IMR-90 (cell line): ENCODE results near the gene SLC15A1. TPM values are rescaled to one million over a fixed set of nuclear protein-coding genes. Genes with fewer than 3 reads are reported as not detected.

Experiments
- ATAC-seq: fragments of 200-7000 bp; cut with Tn5 transposase; 2 replicates; pipeline ENCODE4 v1.9.1; 2020; ENCODE audit warnings: low read depth, mild to moderate bottlenecking, moderate library complexity
- BruUV-seq: library from RNA; stranded (reverse); fragments of 400-500 nt; replicated peaks from 2 replicates; lab custom pipeline; 2021; lab: Mats Ljungman, UMichigan
- CTCF ChIA-PET: fragments of 300-600 bp; formaldehyde crosslinking; extraction: SDS; loops from one replicate; lab custom pipeline; 2021; ENCODE audit warnings: antibody characterized with exemption; lab: Yijun Ruan, JAX
- POLR2A ChIA-PET: fragments of 300-600 bp; sonication (Branson Sonifier 250); formaldehyde crosslinking; loops from one replicate; lab custom pipeline; 2022; ENCODE audit warnings: antibody characterized with exemption; ENCODE audit not compliant: unreplicated experiment; lab: Charles Lee
- DNase-seq: peaks from one replicate; pipeline ENCODE4 v3.0.0; 2013
- H2AFZ ChIP-seq: replicated peaks from 2 replicates; pipeline ENCODE3; 2013; ENCODE audit warnings: low read length, mild to moderate bottlenecking; ENCODE audit not compliant: poor library complexity
- H2AK5ac ChIP-seq: 2 replicates; pipeline ENCODE4 v1.6.1; 2013; ENCODE audit warnings: low read depth, low read length, inconsistent platforms
- H2AK9ac ChIP-seq: replicated peaks from 2 replicates; pipeline ENCODE3; 2013; ENCODE audit warnings: mild to moderate bottlenecking, low read depth, low read length, moderate library complexity; ENCODE audit not compliant: poor library complexity
- H2BK120ac ChIP-seq: 2 replicates; pipeline ENCODE4 v1.6.1; 2013; ENCODE audit warnings: low read depth, low read length, inconsistent platforms
- H2BK15ac ChIP-seq: 3 replicates; pipeline ENCODE4 v1.6.1; 2013; ENCODE audit warnings: low read depth, low read length, inconsistent platforms
- H2BK20ac ChIP-seq: 2 replicates; pipeline ENCODE4 v1.6.1; 2013; ENCODE audit warnings: low read depth, mild to moderate bottlenecking, inconsistent platforms, low read length, moderate library complexity
- H2BK5ac ChIP-seq: 2 replicates; pipeline ENCODE4 v1.6.1; 2013; ENCODE audit warnings: mild to moderate bottlenecking, low read depth, low read length, inconsistent platforms; ENCODE audit not compliant: poor library complexity, severe bottlenecking
- H3K14ac ChIP-seq: replicated peaks from 2 replicates; pipeline ENCODE4 v1.6.1; 2013; ENCODE audit warnings: low read depth, low read length, inconsistent platforms
- H3K18ac ChIP-seq: 2 replicates; pipeline ENCODE4 v1.6.1; 2013; ENCODE audit warnings: low read depth, low read length, control low read depth
- H3K23ac ChIP-seq: 2 replicates; pipeline ENCODE4 v1.6.1; 2013; ENCODE audit warnings: low read depth, low read length, inconsistent platforms
- H3K27ac ChIP-seq: 2 replicates; pipeline ENCODE4 v1.5.1; 2013; ENCODE audit warnings: mild to moderate bottlenecking, control low read depth, low read length; ENCODE audit not compliant: insufficient read depth
- H3K27me3 ChIP-seq: 2 replicates; pipeline ENCODE4 v1.6.1; 2013; ENCODE audit warnings: low read length; ENCODE audit not compliant: control insufficient read depth, insufficient read depth
- H3K36me3 ChIP-seq: 2 replicates; pipeline ENCODE4 v1.6.1; 2013; ENCODE audit warnings: low read length, mixed read lengths; ENCODE audit not compliant: control insufficient read depth, insufficient read depth
- H3K4ac ChIP-seq: 2 replicates; pipeline ENCODE4 v1.6.1; 2013; ENCODE audit warnings: low read depth, low read length, inconsistent platforms
- H3K4me1 ChIP-seq: 2 replicates; pipeline ENCODE4 v1.6.1; 2013; ENCODE audit warnings: low read length, mixed read lengths; ENCODE audit not compliant: control insufficient read depth, insufficient read depth
- H3K4me2 ChIP-seq: 2 replicates; pipeline ENCODE4 v1.6.1; 2013; ENCODE audit warnings: low read depth, mild to moderate bottlenecking, control low read depth, low read length, moderate library complexity
- H3K4me3 ChIP-seq: 2 replicates; pipeline ENCODE4 v1.5.1; 2013; ENCODE audit warnings: low read depth, mild to moderate bottlenecking, control low read depth, low read length, moderate library complexity; ENCODE audit not compliant: insufficient read depth
- H3K56ac ChIP-seq: 2 replicates; pipeline ENCODE4 v1.6.1; 2013; ENCODE audit warnings: low read length, inconsistent platforms; ENCODE audit not compliant: insufficient read depth; ENCODE audit errors: extremely low read depth
- H3K79me1 ChIP-seq, 2 experiments: 2 replicates each; pipeline ENCODE4 v1.6.1; 2013; ENCODE audit warnings: low read length in 2 of 2, inconsistent platforms in 1 of 2, low read depth in 1 of 2
- H3K9ac ChIP-seq: 2 replicates; pipeline ENCODE4 v1.6.1; 2013; ENCODE audit warnings: low read depth, low read length, control low read depth
- H3K9me1 ChIP-seq: 2 replicates; pipeline ENCODE4 v1.6.1; 2013; ENCODE audit warnings: low read length, inconsistent platforms; ENCODE audit not compliant: insufficient read depth
- H3K9me3 ChIP-seq: 2 replicates; pipeline ENCODE4 v1.6.1; 2013; ENCODE audit warnings: low read length; ENCODE audit not compliant: control insufficient read depth, insufficient read depth
- H4K20me1 ChIP-seq: 2 replicates; pipeline ENCODE4 v1.6.1; 2013; ENCODE audit warnings: low read length, inconsistent platforms; ENCODE audit not compliant: insufficient read depth
- H4K5ac ChIP-seq: 2 replicates; pipeline ENCODE4 v1.6.1; 2013; ENCODE audit warnings: mild to moderate bottlenecking, low read depth, low read length, control low read depth
- H4K8ac ChIP-seq, 2 experiments: 2 replicates each; pipeline ENCODE4 v1.6.1; 2013; ENCODE audit warnings: low read depth in 2 of 2, low read length in 2 of 2, control low read depth in 1 of 2, inconsistent platforms in 1 of 2
- H4K91ac ChIP-seq: 2 replicates; pipeline ENCODE4 v1.6.1; 2013; ENCODE audit warnings: low read depth, low read length, inconsistent platforms; ENCODE audit not compliant: insufficient read depth
- BHLHE40 ChIP-seq: fragments of 150-350 bp; IDR thresholded peaks from 2 replicates; pipeline ENCODE4 v1.6.1; 2016; ENCODE audit warnings: mild to moderate bottlenecking, low read depth, low read length
- CEBPB ChIP-seq: IDR thresholded peaks from 2 replicates; pipeline ENCODE4 v1.6.1; 2012; ENCODE audit warnings: low read depth, low read length, improper control_type of control experiment
- FOS ChIP-seq: fragments of 150-350 bp; IDR thresholded peaks from 2 replicates; pipeline ENCODE4 v1.6.1; 2016; ENCODE audit warnings: low read depth, low read length
- MAFK ChIP-seq: IDR thresholded peaks from 2 replicates; pipeline ENCODE4 v1.6.1; 2012; ENCODE audit warnings: low read depth, low read length, improper control_type of control experiment
- MAZ ChIP-seq: IDR thresholded peaks from 2 replicates; pipeline ENCODE4 v1.6.1; 2012; ENCODE audit warnings: low read depth, mild to moderate bottlenecking, low read length, improper control_type of control experiment, moderate library complexity, borderline replicate concordance
- NFE2L2 ChIP-seq: fragments of 150-350 bp; IDR thresholded peaks from 2 replicates; pipeline ENCODE4 v1.6.1; 2016; ENCODE audit warnings: low read depth, mild to moderate bottlenecking, low read length
- POLR2A ChIP-seq: IDR thresholded peaks from 2 replicates; pipeline ENCODE4 v1.6.1; 2012; ENCODE audit warnings: mild to moderate bottlenecking, low read depth, low read length
- RAD21 ChIP-seq: IDR thresholded peaks from 2 replicates; pipeline ENCODE4 v1.6.1; 2012; ENCODE audit warnings: low read length, improper control_type of control experiment
- SMC3 ChIP-seq: fragments of 150-350 bp; IDR thresholded peaks from 2 replicates; pipeline ENCODE4 v1.6.1; 2016; ENCODE audit warnings: low read depth, mild to moderate bottlenecking, antibody characterized with exemption, low read length, moderate library complexity
- WGBS, 2 experiments: methylation state at CpG; one replicate each; pipeline versions ENCODE4 v1.1.5 to v1.1.7; 2013; ENCODE audit warnings: missing lambda C conversion rate in 2 of 2; ENCODE audit not compliant: insufficient read length in 1 of 2; ENCODE audit errors: extremely low coverage in 2 of 2; 5-methylcytosine and 5-hydroxymethylcytosine counted together
- dilution Hi-C: fragments of 300-500 bp; cut with HindIII; formaldehyde crosslinking; loops from one replicate; pipeline ENCODE4 v1.14.3; 2018; ENCODE audit warnings: low sequenced_read_pairs; ENCODE audit not compliant: unreplicated experiment
- in situ Hi-C: fragments of 300-500 bp; cut with MboI; formaldehyde crosslinking; loops from 3 replicates; pipeline ENCODE4 v1.14.3; 2019; ENCODE audit warnings: low sequenced_read_pairs, inconsistent platforms, mixed read lengths
- intact Hi-C: fragments of 100-400 bp; cut with micrococcal nuclease; formaldehyde crosslinking; loops from 2 replicates; pipeline ENCODE4 v1.10.0; 2022
- polyA plus RNA-seq, 3 experiments: library from polyadenylated mRNA; depleted of rRNA; stranded (reverse); fragments of >200 nt; gene quantifications; 2 replicates each; pipeline ENCODE4 v1.2.3, GENCODE V29; 2012; ENCODE audit warnings: low replicate concordance in 1 of 3
- total RNA-seq: library from RNA; depleted of rRNA; stranded (reverse); fragments of >200 nt; gene quantifications from 2 replicates; pipeline ENCODE4 v1.2.3, GENCODE V29; 2012
- TF ChIP-seq, protein P1 (sequence below): fragments of 150-350 bp; IDR thresholded peaks from 2 replicates; pipeline ENCODE4 v1.6.1; 2016; ENCODE audit warnings: low read depth, mild to moderate bottlenecking, low read length, moderate library complexity, borderline replicate concordance
- TF ChIP-seq, protein P2 (sequence below): conservative IDR thresholded peaks from 2 replicates; pipeline ENCODE4 v1.5.1; 2012; ENCODE audit warnings: mild to moderate bottlenecking, low read depth, low read length, improper control_type of control experiment

SLC15A1 gene
- total and polyA plus RNA-seq, 2 of the 4 experiments (the other 2 are of a cell fraction): not detected

DNA sequence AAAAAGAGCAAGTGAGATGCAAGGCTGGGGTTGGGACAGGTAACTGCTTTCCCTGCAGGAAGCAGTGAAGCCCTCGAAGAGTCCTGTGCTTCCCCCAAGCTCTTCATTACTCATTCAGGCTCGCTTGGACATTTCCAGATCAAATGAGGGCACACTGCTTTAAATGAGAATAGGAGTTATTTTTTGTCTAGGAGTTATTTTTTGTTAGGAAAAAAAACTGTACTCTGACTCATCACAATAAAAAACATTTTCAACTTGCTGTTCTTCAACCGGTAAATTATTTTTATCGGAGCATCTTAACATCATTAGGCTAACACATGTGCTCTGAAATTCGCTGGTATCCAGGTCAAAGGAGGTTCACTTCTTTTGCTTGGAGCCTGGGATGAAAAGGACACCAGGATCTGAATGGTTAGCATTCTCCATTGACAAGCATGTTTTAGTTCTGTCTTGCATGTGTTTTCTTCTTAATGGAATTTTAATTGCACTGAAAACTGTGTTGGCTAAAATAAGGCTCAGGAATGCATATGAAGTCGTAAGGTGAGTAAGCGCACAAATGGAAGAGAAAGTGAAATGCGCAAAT lies 94.9 kb downstream of the SLC15A1 start:
- Histone ChIP-seq H3K4me1 (no peaks in the 10 kb centered on the region), H3K9ac (no peak overlapping the region), H2AFZ (no peak overlapping the region), H2BK15ac (no peak overlapping the region), H2BK20ac (no peak overlapping the region), H3K9me1 (no peaks in the 10 kb centered on the region), H2AK9ac (no peak overlapping the region), H3K27me3 (peaks cover 4% of the 10 kb centered on the region), H3K4ac (no peak overlapping the region), H3K4me2 (no peak overlapping the region), H4K5ac (no peak overlapping the region), H3K14ac (no peak overlapping the region), H3K36me3 (no peaks in the 10 kb centered on the region), H3K18ac (no peak overlapping the region), H3K4me3 (no peak overlapping the region), H2AK5ac (no peak overlapping the region), H3K27ac (no peak overlapping the region), H3K56ac (no peak overlapping the region), H2BK5ac (no peak overlapping the region), H3K79me1 (no peaks in the 10 kb centered on the region), H4K91ac (no peak overlapping the region), H3K9me3 (no peaks in the 10 kb centered on the region), H3K23ac (no peak overlapping the region), H4K8ac (no peak overlapping the region), H2BK120ac (no peak overlapping the region), H4K20me1 (no peaks in the 10 kb centered on the region)
- ChIA-PET CTCF (no interaction called here), POLR2A (no interaction called here)
- dilution Hi-C loops (loop anchor here (25.0 kb wide), 1 partner anchor 195 kb away; no protein-coding TSS in a partner anchor), in situ Hi-C loops (loop anchor here (5.0 to 25.0 kb wide), 3 partner anchors 210 to 795 kb away; partner anchors contain the start of gene FARP1), intact Hi-C loops (no loop called here)
- WGBS, 2 experiments: 100% methylated on average over 1 of the region's 8 CpGs; no CpG with 5 or more reads in 1 of the 2 experiments
- DNase-seq (no peak), ATAC-seq (no peak)
- BruUV-seq: no TSS peak
- TF ChIP-seq MAFK: no peak
- no peak for TF ChIP-seq BHLHE40
- TF ChIP-seq FOS: no peak
- TF ChIP-seq, protein P1, sequence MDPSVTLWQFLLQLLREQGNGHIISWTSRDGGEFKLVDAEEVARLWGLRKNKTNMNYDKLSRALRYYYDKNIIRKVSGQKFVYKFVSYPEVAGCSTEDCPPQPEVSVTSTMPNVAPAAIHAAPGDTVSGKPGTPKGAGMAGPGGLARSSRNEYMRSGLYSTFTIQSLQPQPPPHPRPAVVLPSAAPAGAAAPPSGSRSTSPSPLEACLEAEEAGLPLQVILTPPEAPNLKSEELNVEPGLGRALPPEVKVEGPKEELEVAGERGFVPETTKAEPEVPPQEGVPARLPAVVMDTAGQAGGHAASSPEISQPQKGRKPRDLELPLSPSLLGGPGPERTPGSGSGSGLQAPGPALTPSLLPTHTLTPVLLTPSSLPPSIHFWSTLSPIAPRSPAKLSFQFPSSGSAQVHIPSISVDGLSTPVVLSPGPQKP: no peak
- no peak for TF ChIP-seq POLR2A
- no peak for TF ChIP-seq RAD21
- TF ChIP-seq, protein P2, sequence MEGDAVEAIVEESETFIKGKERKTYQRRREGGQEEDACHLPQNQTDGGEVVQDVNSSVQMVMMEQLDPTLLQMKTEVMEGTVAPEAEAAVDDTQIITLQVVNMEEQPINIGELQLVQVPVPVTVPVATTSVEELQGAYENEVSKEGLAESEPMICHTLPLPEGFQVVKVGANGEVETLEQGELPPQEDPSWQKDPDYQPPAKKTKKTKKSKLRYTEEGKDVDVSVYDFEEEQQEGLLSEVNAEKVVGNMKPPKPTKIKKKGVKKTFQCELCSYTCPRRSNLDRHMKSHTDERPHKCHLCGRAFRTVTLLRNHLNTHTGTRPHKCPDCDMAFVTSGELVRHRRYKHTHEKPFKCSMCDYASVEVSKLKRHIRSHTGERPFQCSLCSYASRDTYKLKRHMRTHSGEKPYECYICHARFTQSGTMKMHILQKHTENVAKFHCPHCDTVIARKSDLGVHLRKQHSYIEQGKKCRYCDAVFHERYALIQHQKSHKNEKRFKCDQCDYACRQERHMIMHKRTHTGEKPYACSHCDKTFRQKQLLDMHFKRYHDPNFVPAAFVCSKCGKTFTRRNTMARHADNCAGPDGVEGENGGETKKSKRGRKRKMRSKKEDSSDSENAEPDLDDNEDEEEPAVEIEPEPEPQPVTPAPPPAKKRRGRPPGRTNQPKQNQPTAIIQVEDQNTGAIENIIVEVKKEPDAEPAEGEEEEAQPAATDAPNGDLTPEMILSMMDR: no peak
- TF ChIP-seq SMC3: no peak
- no peak for TF ChIP-seq MAZ
- no peak for TF ChIP-seq CEBPB
- TF ChIP-seq NFE2L2: no peak
